Fibroblast of skin of abdomen (primary cell): Measurements from ENCODE around the gene CCL3. TPM values are rescaled to one million over a fixed set of nuclear protein-coding genes. Genes with fewer than 3 reads are reported as not detected.
"Not testable (repeated sequence)": the region's sequence is repeated elsewhere in the genome, so short reads cannot be mapped to it uniquely, and the experiment has no call there.

ENCODE experiments used
- DNase-seq: peaks from one replicate; pipeline ENCODE4 v3.0.0-alpha.2; 2013
- polyA plus RNA-seq, 2 experiments: library from polyadenylated mRNA; unstranded; fragments of 120-200 nt; gene quantifications; one replicate each; pipeline ENCODE4 v1.2.1, GENCODE V29; 2013; ENCODE audit not compliant: insufficient read length in 2 of 2

The CCL3 gene
- not detected for polyA plus RNA-seq (2013, experiment 1 of 2; ENCODE audit: insufficient read length)
- not detected for polyA plus RNA-seq (2013, experiment 2 of 2; ENCODE audit: insufficient read length)

DNA sequence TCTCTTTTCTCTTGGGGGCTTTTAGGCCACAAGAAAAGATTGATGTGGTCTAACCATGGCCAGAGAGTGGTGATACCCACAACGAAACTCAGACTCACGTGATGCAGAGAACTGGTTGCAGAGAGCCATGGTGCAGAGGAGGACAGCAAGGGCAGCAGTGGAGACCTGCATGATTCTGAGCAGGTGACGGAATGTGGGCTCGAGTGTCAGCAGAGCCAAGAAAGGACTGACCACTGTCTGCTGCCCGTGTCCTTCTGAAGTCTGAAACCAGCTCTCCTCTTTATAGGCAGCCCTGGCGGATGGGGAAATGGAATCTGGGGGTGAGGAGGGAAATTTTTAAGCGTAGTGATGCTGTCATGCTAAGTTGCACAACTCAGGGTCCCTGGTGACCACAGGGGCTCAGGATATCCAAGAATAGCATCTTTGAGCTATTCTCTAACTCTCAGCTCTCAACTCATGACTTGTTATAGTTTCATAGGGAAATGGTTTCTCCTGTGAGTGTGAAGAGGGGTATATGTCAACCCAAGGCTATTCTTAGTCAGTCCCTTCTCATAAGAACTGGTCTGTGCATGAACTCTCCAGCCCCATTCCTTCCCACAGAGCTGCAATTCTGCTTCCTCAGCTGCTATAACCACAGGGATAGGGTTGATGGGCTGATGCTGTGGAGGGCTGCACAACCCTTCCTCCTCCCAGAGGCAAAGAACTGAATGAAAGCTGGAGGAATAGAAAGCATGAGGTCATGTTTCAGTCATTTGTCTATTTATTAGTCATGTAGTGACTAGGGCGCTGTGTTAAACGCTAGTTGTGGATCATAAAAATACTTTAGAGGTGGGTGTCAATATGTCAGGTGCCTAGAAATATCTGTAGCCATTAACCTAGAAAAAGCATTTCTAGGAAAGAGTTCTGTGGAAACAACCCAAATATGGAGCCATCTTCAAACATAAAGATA, at the start of gene CCL3:
Gene CCL3 (minus strand): TSS at position 256 of the 949 bp plus-strand sequence. CDS start 85 bp downstream, at position 171.
- no peak for DNase-seq

DNA sequence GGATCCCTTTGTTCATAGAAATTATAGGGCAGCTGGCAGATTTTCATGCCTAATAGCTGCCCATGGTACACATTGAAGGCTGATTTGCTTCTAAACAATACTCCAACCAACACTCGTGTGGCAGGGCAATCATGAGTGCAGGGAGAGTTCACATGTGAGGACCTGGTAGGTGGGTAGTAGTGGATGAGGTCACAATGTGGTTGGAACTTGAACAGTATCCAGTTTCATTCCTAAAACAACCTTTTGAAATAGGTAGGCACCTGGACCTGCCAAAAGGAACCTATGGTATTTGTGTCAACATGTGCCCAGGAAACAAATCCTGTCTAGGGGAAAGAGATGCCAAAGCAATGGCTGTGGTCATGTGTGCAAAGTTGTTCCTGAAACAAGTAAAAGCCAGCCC, 46.5 kb upstream of the CCL3 start:
- DNase-seq: no peak

DNA sequence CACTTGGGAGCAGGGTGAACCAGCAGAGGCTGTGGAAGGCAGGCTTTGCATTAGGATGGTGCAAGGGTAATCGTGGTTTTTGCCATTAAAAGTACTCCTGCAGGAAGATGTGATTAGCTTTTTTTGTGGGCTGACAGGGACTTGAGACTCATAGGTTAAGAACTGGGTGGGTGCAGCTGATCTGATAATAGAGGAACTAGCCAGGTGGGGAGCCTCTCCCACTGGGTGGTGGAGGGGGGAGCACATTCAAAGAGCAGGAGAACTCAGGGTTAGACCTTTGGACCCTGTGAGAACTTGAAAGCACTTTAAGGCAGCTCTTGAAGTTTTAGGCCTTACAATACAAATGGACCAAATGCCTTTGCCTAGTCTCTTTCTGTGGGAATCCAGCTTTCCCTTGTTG, 46.1 kb upstream of the CCL3 start:
- DNase-seq: no peak

DNA sequence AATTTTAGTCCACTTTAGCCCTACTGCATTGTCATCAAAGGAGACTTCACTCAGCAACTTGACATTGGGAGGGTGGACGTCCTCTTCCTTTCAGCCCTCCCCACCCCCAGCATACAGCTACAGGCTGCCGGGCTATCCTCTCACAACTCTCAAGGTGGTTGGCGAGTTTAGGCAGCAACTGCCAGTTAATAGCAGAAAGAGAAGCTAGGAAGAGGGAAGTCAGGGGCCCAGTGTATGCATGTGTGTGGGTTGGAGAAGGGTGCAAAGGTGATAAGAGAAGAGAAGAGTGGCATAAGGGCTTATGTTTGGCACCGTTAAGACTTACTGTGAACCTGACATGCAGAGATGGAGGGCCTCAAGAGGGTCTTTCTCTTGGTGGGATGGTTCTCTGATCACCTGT, 45.5 kb upstream of the CCL3 start:
- no peak for DNase-seq

DNA sequence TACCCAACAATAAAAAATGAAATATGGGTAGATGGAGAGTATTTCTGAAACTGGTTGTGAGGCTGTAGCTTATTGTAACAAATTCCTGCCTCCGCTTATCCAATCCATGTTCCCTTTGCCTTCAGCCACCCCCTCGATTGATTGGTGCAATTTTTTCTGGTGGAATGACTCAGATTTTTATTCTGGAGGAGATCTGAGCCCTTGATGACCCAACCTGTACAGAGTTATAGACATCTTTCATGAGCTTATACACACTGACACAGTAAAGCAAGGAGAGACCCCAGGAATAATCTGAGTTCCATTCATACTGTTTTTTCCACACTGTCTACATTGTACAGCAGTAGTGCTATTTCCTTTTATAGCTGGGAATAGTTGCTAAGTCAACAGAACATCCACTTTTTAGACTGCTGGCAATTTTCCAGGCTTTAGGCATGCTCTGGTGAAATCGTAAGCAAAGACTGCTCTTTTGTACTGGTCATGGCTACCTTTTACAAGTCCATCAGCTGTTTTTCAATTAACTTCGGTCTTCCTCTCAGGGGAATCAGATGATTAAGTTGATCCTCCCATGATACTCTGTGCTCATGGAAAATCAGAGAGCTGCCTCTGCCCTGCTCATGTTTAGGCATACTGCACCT, 43.8 kb upstream of the CCL3 start:
- peak; percentile 3 for DNase-seq

DNA sequence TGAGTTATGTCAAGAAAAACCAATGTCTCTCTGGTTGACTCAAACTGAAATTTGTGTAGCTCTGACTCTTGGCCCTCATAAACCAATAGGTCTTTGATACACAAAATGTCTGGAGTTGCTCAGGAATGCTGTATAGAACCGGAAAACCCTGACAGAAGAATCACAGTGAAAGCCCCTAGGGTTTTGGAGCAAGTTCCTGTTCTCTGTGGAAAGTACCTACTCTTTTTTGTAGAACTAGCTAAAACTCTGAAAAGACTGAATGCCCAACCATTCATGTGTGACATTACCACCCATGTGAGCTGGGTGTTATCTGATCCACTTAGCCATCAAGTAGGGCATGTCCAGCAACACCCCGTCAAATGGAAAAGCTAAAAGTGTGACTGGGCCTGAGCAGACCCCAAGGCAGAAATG, 42.5 kb upstream of the CCL3 start:
- DNase-seq: no peak

DNA sequence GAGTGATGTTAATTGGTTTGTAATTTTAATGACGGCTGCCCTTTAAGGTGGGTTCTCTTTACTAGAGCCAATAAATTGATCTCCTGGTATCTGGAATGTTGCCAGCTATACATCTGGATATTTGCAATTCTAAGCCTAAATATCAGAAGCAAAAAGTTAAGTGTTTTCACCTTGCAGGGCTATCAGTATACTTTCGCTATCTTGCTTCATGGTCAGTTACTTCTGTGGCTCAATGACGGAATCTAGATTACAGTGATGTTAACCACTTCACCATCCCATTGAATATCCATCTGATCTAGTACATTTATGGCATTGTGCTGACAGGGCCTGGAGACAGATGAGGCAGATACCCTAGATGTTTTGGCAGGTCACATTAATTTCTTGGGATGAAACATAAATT, 42.0 kb upstream of the CCL3 start:
- no peak for DNase-seq

DNA sequence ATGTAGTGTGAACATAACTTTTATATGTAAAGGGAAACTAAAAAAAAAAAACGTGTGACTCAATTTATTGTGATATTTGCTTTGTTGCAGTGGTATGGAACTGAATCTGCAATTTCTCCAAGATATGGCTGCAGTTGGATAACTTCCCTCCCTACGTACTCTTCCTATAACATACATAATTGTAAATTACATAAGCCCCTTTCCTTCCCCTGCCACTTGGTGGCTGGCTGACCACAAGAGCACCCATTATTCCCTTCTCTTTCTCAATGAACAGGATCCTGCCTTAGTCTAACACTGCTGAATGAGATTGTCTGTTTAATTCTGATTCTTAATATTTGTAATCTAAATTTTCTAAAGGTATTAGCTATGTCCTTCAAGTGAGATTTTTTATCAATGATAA, 41.5 kb upstream of the CCL3 start:
- DNase-seq: no peak

DNA sequence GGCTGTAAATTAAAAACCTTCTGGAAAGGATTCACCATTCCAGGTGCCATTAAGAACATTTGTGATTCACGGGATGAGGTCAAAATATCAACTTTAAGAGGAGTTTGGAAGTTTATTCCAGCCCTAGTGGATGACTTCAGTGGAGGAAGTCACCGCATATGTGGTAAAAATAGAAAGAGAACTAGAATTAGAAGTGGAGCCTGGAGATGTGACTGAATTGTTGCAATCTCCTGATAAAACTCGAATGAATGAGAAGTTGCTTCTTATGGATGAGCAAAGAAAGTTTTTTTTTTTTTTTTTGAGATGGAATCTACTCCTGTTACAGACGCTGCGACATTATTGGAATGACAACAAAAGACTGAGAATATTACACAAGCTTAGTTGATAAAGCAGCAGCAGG, 40.4 kb upstream of the CCL3 start:
- no peak for DNase-seq

DNA sequence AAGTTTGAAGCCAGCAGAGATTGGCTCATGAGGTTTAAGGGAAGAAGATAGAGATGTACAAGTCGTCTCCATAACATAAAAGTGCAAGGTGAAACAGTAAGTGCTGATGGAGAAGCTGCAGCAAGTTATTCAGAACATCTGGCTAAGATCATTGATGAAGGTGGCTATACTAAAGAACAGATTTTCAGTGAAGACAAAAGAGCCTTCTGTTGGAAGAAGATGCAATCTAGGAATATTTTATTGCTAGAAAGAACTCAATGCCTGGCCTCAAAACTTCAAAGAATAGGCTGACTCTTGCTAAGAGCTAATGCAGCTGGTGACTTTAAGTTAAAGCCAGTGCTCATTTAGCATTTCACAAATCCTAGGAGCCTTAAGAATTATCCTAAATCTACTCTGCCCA, 39.7 kb upstream of the CCL3 start:
- DNase-seq: no peak

DNA sequence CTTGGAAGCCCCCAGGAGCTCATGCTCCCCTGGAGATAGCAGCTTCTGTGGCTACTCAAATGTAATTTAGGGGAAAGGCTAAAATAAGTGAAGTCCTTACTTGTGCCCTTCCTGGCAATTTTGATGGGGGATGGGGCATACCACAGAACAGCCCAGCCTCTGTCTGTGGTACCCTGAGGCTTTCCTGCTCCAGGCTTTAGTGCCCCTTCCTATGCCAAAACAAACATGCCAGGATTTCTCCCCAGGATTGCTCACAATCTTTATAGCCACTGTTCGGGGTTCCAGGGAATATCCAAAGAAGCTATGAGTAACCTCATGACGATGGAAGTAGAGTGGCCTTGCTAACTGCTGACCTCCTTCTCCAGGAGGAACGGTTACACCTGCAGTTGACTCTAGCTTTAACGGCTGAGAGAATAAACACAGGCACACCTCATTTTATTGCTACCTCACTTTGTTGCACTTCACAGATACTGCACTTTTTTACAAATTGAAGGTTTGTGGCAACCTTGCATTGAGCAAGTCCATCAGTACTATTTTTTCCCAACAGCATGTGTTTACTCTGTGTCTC, 38.6 kb upstream of the CCL3 start:
- no peak for DNase-seq

DNA sequence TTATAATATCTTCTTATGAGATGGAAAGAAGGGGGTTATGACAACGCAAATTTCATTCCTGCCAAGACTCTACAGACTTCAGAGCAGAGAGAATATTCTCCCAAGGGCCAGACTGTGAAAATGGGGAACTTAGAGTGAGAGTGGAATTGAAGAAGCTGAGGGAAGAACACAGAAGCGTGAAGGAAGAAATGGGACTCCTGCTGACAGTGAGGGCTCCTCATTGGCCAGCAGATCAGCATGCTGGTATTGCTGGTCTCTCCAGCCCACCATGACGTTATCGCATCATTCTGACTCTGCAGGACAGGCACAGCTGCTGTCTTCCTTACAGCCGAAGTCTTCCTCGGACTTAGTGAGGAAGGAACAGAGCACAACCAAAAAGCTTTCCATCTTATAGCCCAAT, 38.0 kb upstream of the CCL3 start:
- no peak for DNase-seq

DNA sequence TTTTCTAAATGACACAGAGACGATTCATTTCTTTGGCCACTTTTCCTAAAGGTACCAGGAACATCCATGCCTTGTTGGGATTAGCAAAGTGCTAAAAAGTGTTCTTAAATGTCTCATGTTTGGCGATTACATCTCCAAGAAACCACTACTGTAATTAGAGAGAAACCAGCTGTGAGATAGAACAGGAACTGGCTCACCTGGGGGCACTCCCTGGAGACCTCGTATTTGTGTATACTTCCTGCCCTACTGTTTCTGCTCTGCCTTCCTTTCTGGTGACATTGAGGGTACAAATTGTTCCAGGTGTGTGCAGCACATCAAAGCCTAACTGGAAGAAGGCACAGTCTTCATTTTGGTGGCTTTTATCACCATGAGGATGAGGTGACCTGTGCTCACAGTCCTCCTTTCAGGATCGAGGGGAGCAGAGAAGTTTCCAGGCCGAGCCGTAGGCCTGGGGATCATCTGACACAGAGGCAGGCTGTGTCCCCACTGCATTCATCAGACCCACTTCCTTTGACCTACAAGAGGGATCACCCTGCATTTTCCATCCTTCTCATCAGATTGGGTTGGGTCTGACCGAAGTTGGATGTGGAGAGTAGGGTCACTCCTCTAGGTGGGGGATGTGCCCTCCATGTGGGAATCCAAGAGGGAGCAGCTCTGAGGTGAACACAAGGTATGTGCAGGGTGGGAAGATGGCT, 37.4 kb upstream of the CCL3 start:
- DNase-seq: no peak

DNA sequence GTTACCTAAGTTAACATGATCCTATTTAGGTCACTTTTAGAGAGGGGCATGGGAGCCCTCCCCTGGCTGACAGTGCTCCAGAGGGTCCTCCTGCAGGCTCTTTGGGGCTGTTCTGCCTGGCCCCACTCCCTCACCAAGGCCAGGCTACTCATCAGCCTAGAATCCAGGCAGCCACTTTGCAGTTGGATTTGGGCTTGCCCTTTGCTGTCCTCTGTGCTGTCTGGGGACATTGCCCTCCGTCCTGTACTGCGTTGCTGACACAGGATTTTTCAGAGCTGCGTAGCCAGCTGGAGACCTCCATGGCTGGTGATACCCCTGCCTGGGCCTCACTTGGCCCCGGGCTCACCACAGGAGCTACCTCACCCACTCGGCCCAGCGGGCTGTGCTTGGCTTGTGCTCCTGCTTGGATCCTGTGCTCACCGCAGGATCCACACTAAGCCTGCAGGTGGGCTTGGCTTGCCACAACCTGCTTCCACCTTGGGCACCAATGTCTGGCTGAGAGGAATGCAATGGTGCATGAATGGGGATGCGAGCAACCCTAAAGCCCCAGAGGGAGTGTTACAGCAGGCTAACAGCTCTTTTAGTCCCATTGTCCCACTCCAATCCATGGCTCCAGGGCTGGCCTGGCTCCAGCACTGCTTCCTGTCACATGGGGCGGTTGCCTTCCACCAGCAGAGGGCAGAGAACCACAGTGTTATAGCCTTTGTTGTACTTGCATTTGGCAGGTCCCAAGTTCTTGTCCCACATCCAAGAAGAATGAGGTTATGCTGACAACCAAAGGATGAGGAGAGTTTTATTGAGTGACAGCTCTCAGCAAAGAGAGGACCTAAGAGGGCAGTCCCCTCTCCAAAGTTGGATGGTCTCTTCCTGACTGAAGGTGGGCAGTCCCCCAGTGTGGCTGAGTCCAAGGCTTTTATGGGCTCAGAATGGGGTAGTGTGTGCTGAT, 35.2 kb upstream of the CCL3 start:
- no peak for DNase-seq

DNA sequence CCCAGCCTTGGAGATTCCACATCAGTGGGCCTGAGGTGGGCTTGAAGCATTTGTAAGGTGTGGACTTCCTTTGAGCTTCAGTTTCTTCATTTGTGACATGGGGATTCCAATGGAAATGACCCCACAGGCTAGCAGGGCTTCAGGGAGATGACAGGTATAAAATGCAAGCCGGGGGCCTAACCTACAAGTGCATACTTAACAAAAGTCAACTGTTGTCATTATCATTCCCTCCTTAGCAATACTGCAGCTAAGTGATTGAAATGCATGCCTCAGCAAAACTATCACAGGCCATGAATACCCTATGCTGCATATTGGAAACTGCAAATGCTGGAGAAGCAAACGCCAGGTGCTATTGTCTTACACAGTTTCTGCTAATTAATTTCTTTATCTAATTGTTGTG, 33.5 kb upstream of the CCL3 start:
- no peak for DNase-seq

DNA sequence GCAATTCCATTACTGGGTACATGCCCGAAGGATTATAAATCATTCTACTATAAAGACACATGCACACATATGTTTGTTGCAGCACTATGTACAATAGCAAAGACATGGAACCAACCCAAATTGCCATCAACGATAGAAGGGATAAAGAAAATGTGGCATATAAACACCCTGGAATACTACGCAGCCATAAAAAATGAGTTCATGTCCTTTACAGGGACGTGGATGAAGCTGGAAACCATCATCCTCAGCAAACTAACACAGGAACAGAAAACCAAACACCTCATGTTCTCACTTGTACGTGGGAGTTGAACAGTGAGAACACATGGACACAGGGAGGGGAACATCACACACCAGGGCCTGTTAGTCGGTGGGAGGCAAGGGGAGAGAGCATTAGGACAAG, 31.2 kb upstream of the CCL3 start:
- not testable (repeated sequence) for DNase-seq

DNA sequence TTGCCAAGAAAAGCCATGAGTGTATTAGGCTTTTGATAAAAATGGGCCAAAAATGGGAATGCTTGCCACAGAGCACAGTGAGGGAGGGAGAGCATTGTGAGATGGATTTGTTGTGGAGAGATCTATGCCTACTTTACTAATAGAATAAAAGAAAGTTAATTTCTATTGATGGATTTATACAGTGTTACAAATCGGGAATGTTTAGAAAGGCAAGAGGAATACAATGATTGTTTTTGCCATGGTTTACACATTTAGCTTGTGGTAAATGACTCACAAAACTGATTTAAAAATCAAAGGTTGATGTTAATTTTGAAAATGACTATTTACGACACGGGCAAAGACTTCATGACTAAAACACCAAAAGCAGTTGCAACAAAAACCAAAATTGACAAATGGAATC, 30.3 kb upstream of the CCL3 start:
- DNase-seq: no peak

DNA sequence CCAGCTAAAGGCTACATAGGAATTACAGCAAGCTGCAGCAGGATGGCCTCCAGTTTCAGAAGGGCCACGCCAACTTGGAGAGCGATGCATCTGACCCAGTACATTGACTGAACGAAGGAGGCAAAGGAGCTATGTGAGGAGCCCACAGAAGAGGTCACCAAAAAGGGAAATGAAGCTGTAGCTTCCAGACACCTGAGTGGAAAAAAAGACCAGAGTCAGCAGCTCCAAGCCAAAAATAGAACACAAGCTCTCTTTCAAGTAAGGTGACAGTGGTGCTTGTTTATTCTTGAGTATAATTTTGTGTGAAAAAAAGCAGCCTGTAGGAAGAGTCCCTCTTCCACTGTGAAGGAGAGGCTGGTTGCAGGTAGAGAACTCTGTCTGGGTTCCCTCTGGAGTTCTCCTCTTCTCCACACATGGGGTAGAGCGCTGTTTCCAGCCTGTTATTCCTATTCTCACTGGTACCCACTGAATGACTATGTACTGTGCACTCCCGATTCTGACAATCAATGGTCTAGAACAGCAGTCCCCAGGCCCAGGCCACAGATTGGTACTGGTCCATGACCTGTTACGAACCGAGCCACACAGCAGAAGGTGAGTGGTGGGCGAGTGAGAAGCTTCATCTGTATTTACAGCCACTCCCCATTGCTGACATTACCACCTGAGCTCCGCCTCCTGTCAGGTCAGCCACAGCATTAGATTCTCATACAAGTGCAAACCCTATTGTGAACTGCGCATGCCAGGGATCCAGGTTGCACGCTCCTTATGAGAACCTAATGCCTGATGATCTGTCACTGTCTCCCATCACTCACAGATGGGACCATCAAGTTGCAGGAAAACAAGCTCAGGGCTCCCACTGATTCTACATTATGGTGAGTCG, 28.8 kb upstream of the CCL3 start:
- no peak for DNase-seq

DNA sequence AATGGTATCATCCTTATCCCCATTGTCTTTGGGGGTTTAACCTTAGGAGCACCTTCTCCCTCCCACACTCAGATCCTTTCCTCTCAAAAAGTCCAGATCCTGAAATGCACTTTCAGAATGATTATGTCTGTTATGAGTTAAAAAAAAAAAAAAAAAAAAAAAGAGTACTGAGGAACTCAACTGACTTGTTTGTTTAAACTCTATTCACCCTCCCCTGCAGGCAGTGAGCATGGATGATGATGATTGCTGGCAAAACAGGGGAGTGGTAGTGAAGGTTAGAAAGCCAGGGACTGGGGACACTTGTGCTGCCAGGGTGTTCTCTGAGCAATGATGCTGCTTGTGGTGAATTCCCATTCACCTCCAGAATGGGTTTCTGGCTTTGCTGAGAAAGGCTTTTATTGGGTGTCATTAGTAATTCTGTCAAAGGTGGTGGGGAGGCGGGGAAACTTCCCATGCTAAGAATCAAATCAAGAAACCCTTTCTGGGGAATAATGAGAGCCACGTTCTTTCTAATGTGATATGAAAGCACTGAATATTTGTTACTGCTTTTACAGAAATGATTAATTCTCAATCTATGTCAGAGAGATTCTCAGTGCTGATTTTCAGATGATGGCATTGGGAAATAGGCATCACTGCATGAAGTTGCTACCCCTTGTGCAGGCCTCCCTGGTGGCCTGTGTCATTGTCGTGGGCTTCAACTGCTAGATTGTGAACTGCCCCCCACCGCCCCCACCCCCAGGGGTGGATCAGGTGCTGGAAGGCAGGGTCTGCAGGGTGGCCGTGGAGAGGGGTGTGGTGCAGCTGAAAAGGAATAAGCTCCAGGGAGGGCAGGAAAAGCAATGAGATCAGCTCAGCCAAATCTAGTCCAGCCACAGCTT, 27.8 kb upstream of the CCL3 start:
- DNase-seq: no peak

DNA sequence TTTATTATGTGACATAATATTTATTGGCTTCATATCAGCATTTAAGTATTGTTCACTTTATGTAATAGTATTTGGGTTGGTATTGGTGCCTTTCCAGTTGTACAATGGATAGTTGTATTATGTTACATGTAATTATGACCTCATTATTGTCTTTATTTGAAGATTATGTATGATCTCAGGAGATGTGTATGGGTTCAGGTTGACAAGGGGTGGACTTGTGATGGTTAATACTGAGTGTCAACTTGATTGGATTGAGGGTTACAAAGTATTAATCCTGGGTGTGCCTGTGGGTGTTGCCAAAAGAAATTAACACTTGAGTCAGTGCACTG, 25.7 kb upstream of the CCL3 start:
- not testable (repeated sequence) for DNase-seq
